ENCODE measurements around the gene TAS2R39.

TAS2R39 gene

GRCh38 chr7:143227806-143228205, 44.6 kb downstream of the TAS2R39 start:
- no peak for DNase-seq (ENCODE audit: insufficient read length, low spot score)
- no peak for FAIRE-seq
- TF ChIP-seq, protein P1, sequence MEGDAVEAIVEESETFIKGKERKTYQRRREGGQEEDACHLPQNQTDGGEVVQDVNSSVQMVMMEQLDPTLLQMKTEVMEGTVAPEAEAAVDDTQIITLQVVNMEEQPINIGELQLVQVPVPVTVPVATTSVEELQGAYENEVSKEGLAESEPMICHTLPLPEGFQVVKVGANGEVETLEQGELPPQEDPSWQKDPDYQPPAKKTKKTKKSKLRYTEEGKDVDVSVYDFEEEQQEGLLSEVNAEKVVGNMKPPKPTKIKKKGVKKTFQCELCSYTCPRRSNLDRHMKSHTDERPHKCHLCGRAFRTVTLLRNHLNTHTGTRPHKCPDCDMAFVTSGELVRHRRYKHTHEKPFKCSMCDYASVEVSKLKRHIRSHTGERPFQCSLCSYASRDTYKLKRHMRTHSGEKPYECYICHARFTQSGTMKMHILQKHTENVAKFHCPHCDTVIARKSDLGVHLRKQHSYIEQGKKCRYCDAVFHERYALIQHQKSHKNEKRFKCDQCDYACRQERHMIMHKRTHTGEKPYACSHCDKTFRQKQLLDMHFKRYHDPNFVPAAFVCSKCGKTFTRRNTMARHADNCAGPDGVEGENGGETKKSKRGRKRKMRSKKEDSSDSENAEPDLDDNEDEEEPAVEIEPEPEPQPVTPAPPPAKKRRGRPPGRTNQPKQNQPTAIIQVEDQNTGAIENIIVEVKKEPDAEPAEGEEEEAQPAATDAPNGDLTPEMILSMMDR (IDR thresholded peaks at IDR 0.05; ENCODE audit: insufficient read depth, missing control alignments) = no peak

- FAIRE-seq (no peak), DNase-seq (ENCODE audit: insufficient read length, low spot score) (no peak)
- TF ChIP-seq, protein P1 (IDR thresholded peaks at IDR 0.05; ENCODE audit: insufficient read depth, missing control alignments) = no peak
These were observed 46.0 kb downstream of the TAS2R39 start for GRCh38 chr7:143229054-143229790.

DNA sequence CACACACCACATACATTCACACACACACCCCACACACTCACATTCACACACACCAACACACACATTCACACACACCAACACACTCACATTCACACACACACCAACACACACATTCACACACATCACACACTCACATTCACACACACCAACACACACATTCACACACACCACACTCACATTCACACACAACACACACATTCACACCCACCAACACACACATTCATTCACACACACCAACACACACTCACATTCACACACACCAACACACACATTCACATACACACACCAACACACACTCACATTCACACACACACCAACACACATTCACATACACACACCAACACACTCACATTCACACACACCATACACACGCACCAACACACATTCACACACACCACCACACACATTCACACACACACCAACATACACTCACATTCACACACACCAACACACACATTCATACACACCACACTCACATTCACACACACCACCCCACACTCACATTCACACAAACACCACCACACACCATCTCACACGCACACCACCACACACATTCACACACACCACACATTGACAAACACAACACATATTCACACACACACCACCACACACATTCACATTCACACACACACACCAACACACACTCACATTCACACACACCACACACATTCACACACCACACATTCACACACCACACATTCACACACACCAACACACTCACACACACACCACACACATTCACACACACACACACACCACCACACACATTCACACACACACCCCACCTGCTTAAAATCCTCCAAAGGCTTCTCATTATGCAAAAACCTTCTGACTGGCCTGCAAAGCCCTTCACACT, 47.6 kb downstream of the TAS2R39 start:
- DNase-seq (ENCODE audit: insufficient read length, low spot score) = no peak
- no peak for FAIRE-seq
- TF ChIP-seq, protein P1 (IDR thresholded peaks at IDR 0.05; ENCODE audit: insufficient read depth, missing control alignments) = no peak
